HepG2 (cell line): ENCODE measurements around the gene N4BP2.
"Not testable (repeated sequence)": the region's sequence is repeated elsewhere in the genome, so short reads cannot be mapped to it uniquely, and the experiment has no call there.

Source experiments
- ARID3A ChIP-seq: IDR thresholded peaks from 2 replicates; pipeline ENCODE4 v1.6.1; 2012; ENCODE audit warnings: low read depth, low read length, improper control_type of control experiment
- CBX5 ChIP-seq: sonication (generic); formaldehyde crosslinking; IDR thresholded peaks from 2 replicates; pipeline ENCODE4 v1.4.0; 2020; ENCODE audit warnings: missing genetic modification reagents, borderline replicate concordance
- HIC2 ChIP-seq: sonication (generic); formaldehyde crosslinking; IDR thresholded peaks from 2 replicates; pipeline ENCODE4 v1.9.0; 2022; ENCODE audit warnings: low read depth, missing genetic modification reagents
- SRF ChIP-seq: IDR thresholded peaks from 2 replicates; pipeline ENCODE4 v1.6.1; 2011; ENCODE audit warnings: mild to moderate bottlenecking, low read depth, low read length, moderate library complexity
- ZNF674 ChIP-seq: sonication (generic); formaldehyde crosslinking; IDR thresholded peaks from 2 replicates; pipeline ENCODE4 v1.5.0; 2020; ENCODE audit warnings: low read depth, mild to moderate bottlenecking, missing genetic modification reagents

GRCh38 chr4:40021116-40021515, 35.5 kb upstream of the N4BP2 start:
- TF ChIP-seq ARID3A; SRF; CBX5; ZNF674; HIC2 (CRISPR knock-in tag): not testable (repeated sequence)
